SK-N-SH (cell line): ENCODE results near the gene MDM4. TPM values are rescaled to one million over a fixed set of nuclear protein-coding genes. Genes with fewer than 3 reads are reported as not detected.

Source experiments
- CTCF ChIA-PET: fragments of 300-600, 350-600 bp; formaldehyde crosslinking; extraction: SDS; loops from one replicate; lab custom pipeline; 2021; lab: Yijun Ruan, JAX
- POLR2A ChIA-PET: fragments of 350-600 bp; sonication (Branson Sonifier 250); formaldehyde crosslinking; extraction: SDS; loops from one replicate; lab custom pipeline; 2020; ENCODE audit warnings: antibody characterized with exemption, inconsistent platforms; lab: Yijun Ruan, JAX
- DNase-seq: peaks from one replicate; pipeline ENCODE4 v3.0.0; 2012
- H2AFZ ChIP-seq: fragments of 200-600 bp; sonication (generic); 2 replicates; pipeline ENCODE4 v1.8.1; 2016; ENCODE audit warnings: antibody characterized with exemption, mild to moderate bottlenecking, low read depth
- H3F3A ChIP-seq: fragments of 200-600 bp; sonication (generic); replicated peaks from 2 replicates; pipeline ENCODE3; 2016; ENCODE audit warnings: antibody characterized with exemption, mild to moderate bottlenecking; ENCODE audit not compliant: insufficient read depth
- H3K27ac ChIP-seq, 2 experiments: fragments of 200-500 bp in 1 of 2; fragments of 200-600 bp in 1 of 2; sonication (Bioruptor generic) in 1 of 2; sonication (generic), shearing (Covaris generic) in 1 of 2; 2 replicates each; pipeline versions ENCODE4 v1.5.1 to v1.6.1; 2014 to 2016; ENCODE audit warnings: low read depth in 2 of 2, inconsistent platforms in 1 of 2, low read length in 1 of 2, mild to moderate bottlenecking in 1 of 2, mixed read lengths in 1 of 2
- H3K27me3 ChIP-seq: fragments of 200-600 bp; sonication (generic), shearing (Covaris generic); 2 replicates; pipeline ENCODE4 v1.6.1; 2016; ENCODE audit warnings: mixed run types; ENCODE audit not compliant: insufficient read depth
- H3K36me3 ChIP-seq, 2 experiments: fragments of 200-500 bp in 1 of 2; fragments of 200-600 bp in 1 of 2; sonication (Bioruptor generic) in 1 of 2; sonication (generic) in 1 of 2; replicated peaks in 1 of 2; 2 replicates each; pipeline versions ENCODE3 to v1.5.1; 2014 to 2016; ENCODE audit warnings: low read length in 1 of 2, mild to moderate bottlenecking in 1 of 2; ENCODE audit not compliant: insufficient read depth in 2 of 2, control insufficient read depth in 1 of 2
- H3K4me1 ChIP-seq, 2 experiments: fragments of 200-500 bp in 1 of 2; fragments of 200-600 bp in 1 of 2; sonication (Bioruptor generic) in 1 of 2; sonication (generic), shearing (Covaris generic) in 1 of 2; 2 replicates each; pipeline versions ENCODE4 v1.5.1 to v1.6.1; 2014 to 2016; ENCODE audit warnings: low read depth in 1 of 2, low read length in 1 of 2, mixed run types in 1 of 2; ENCODE audit not compliant: insufficient read depth in 2 of 2, control insufficient read depth in 1 of 2
- H3K4me2 ChIP-seq: fragments of 200-600 bp; sonication (generic), shearing (Covaris generic); 2 replicates; pipeline ENCODE4 v1.6.1; 2017; ENCODE audit warnings: mixed run types
- H3K4me3 ChIP-seq, 2 experiments: fragments of 200-500 bp in 1 of 2; fragments of 200-600 bp in 1 of 2; sonication (Bioruptor generic) in 1 of 2; sonication (generic), shearing (Covaris generic) in 1 of 2; 2 replicates each; pipeline versions ENCODE4 v1.5.1 to v1.8.1; 2014 to 2016; ENCODE audit warnings: low read depth in 2 of 2, inconsistent platforms in 1 of 2, low read length in 1 of 2, mild to moderate bottlenecking in 1 of 2, mixed read lengths in 1 of 2, moderate library complexity in 1 of 2
- H3K79me2 ChIP-seq: fragments of 200-600 bp; sonication (generic); 2 replicates; pipeline ENCODE4 v1.8.1; 2017; ENCODE audit warnings: mild to moderate bottlenecking; ENCODE audit not compliant: insufficient read depth
- H3K9ac ChIP-seq: fragments of 200-600 bp; sonication (generic); 2 replicates; pipeline ENCODE4 v1.6.1; 2017; ENCODE audit warnings: mixed run types
- H3K9me2 ChIP-seq: fragments of 200-600 bp; sonication (generic); 2 replicates; pipeline ENCODE4 v1.6.1; 2017; ENCODE audit warnings: mixed run types
- H3K9me3 ChIP-seq: fragments of 200-600 bp; sonication (generic); 2 replicates; pipeline ENCODE4 v1.6.1; 2017; ENCODE audit warnings: mixed run types, mild to moderate bottlenecking, moderate library complexity
- H4K20me1 ChIP-seq: fragments of 200-600 bp; sonication (generic); 2 replicates; pipeline ENCODE4 v1.6.1; 2017; ENCODE audit warnings: mild to moderate bottlenecking, mixed run types; ENCODE audit not compliant: insufficient read depth
- CHD2 ChIP-seq: fragments of 150-350 bp; IDR thresholded peaks from 2 replicates; pipeline ENCODE4 v1.6.1; 2018; ENCODE audit warnings: low read length; ENCODE audit not compliant: partially characterized antibody
- ELF1 ChIP-seq: IDR thresholded peaks from 2 replicates; pipeline ENCODE4 v1.4.0; 2012
- FOXJ3 ChIP-seq: sonication (generic); formaldehyde crosslinking; IDR thresholded peaks from 2 replicates; pipeline ENCODE4 v1.5.1; 2020; ENCODE audit warnings: mild to moderate bottlenecking, missing genetic modification reagents
- GATA2 ChIP-seq: sonication (generic); formaldehyde crosslinking; IDR thresholded peaks from 2 replicates; pipeline ENCODE4 v1.5.0; 2020; ENCODE audit warnings: mild to moderate bottlenecking, missing genetic modification reagents
- MEF2A ChIP-seq: IDR thresholded peaks from 2 replicates; pipeline ENCODE4 v1.4.0; 2012; ENCODE audit warnings: low read depth, borderline replicate concordance
- NFIC ChIP-seq: IDR thresholded peaks from 2 replicates; pipeline ENCODE4 v1.4.0; 2012; ENCODE audit warnings: borderline replicate concordance
- NRF1 ChIP-seq: IDR thresholded peaks from 2 replicates; pipeline ENCODE4 v1.6.1; 2012; ENCODE audit warnings: low read depth, mild to moderate bottlenecking, low read length
- POLR2AphosphoS5 ChIP-seq: IDR thresholded peaks from 2 replicates; pipeline ENCODE4 v1.6.1; 2012; ENCODE audit warnings: low read depth, low read length
- RAD21 ChIP-seq: IDR thresholded peaks from 2 replicates; pipeline ENCODE4 v1.6.1; 2012; ENCODE audit warnings: mild to moderate bottlenecking, low read length
- RCOR1 ChIP-seq: fragments of 150-350 bp; IDR thresholded peaks from 2 replicates; pipeline ENCODE4 v1.6.1; 2017; ENCODE audit warnings: antibody characterized with exemption, low read length
- RFX5 ChIP-seq: IDR thresholded peaks from 2 replicates; pipeline ENCODE4 v1.6.1; 2012; ENCODE audit warnings: mild to moderate bottlenecking, improper control_type of control experiment, low read length
- RXRA ChIP-seq: IDR thresholded peaks from 2 replicates; pipeline ENCODE4 v1.4.0; 2012; ENCODE audit warnings: low read depth, mild to moderate bottlenecking, borderline replicate concordance
- SIN3A ChIP-seq: IDR thresholded peaks from 2 replicates; pipeline ENCODE4 v1.6.1; 2012; ENCODE audit warnings: low read depth, mild to moderate bottlenecking, low read length, moderate library complexity, borderline replicate concordance
- SMC3 ChIP-seq: IDR thresholded peaks from 2 replicates; pipeline ENCODE4 v1.6.1; 2012; ENCODE audit warnings: low read depth, low read length, improper control_type of control experiment
- TAF1 ChIP-seq: IDR thresholded peaks from 2 replicates; pipeline ENCODE4 v1.6.1; 2012; ENCODE audit warnings: low read depth, mild to moderate bottlenecking, low read length, moderate library complexity, borderline replicate concordance
- TEAD4 ChIP-seq: IDR thresholded peaks from 2 replicates; pipeline ENCODE4 v1.4.0; 2012; ENCODE audit warnings: mild to moderate bottlenecking, borderline replicate concordance; ENCODE audit not compliant: insufficient read depth
- YY1 ChIP-seq: IDR thresholded peaks from 2 replicates; pipeline ENCODE4 v1.4.0; 2012; ENCODE audit warnings: low read depth, mild to moderate bottlenecking
- WGBS: methylation state at CpG from one replicate; pipeline ENCODE4 v1.1.6; 2017; ENCODE audit warnings: low lambda C conversion rate; 5-methylcytosine and 5-hydroxymethylcytosine counted together
- polyA plus RNA-seq, 3 experiments: library from polyadenylated mRNA; depleted of rRNA; stranded (reverse); fragments of >200 nt; gene quantifications; 2 replicates each; pipeline ENCODE4 v1.2.3, GENCODE V29; 2012
- TF ChIP-seq, protein P1 (sequence below): fragments of 200-600 bp; sonication (generic); IDR thresholded peaks from 2 replicates; pipeline ENCODE4 v1.6.1; 2017; ENCODE audit warnings: antibody characterized with exemption, mild to moderate bottlenecking, moderate library complexity
- TF ChIP-seq, protein P2 (sequence below): IDR thresholded peaks from 2 replicates; pipeline ENCODE4; 2012
- TF ChIP-seq, protein P3 (sequence below): IDR thresholded peaks from 2 replicates; pipeline ENCODE4 v1.4.0; 2012; ENCODE audit warnings: low read depth, borderline replicate concordance
- TF ChIP-seq, protein P4 (sequence below): fragments of 150-350 bp; IDR thresholded peaks from 2 replicates; pipeline ENCODE4 v1.6.1; 2016; ENCODE audit warnings: mild to moderate bottlenecking, low read depth, low read length

The MDM4 gene
- polyA plus RNA-seq, 1 of the 3 experiments (the other 2 are of a cell fraction), result 6.2 TPM

DNA sequence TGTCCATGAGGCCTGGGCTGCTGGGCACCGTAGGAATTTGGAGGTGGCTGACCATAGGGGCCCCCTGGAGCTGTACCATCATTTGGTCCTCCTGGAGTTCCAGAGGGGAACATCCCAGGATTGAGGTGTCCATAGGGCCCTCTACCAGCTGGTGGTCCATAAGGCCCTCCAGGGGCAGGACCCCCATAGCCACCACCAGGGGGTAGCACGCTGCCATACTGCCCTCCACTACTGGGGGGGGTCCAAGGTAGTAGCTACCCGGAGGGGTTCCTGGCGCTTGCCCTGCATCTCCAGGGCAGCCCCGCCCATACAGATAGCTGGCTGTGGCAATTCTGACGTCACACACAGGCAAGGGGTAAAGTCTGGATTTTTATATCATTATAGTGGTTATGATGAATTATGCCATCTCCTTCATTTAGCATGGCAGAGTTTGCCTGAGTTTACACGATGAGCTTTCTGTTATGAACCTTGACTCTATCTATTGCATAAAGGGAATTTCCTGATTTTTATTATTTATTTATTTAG is 13.2 kb downstream of the MDM4 start:
- Histone ChIP-seq H3K9me3 (no peaks in the 10 kb centered on the region), H3K9ac (no peak overlapping the region), H3K4me1 (no peaks in the 10 kb centered on the region), H3K27ac (no peak overlapping the region), H3K27me3 (no peaks in the 10 kb centered on the region)
- ChIA-PET CTCF (interaction anchor here (0.6 to 5.1 kb wide), 7 partner anchors 22 to 412 kb away, joined by 3 to 26 read pairs (median 4); no protein-coding TSS in a partner anchor), POLR2A (interaction anchor here (1.5 to 2.0 kb wide), 2 partner anchors 12 to 13 kb away, joined by 4 to 8 read pairs; partner anchors contain the start of gene MDM4)
- TF ChIP-seq CHD2 (no peak), GATA2 (CRISPR knock-in tag) (no peak), RFX5 (no peak), SIN3A (no peak), RCOR1 (no peak), ELF1 (no peak)
- TF ChIP-seq, protein P1, sequence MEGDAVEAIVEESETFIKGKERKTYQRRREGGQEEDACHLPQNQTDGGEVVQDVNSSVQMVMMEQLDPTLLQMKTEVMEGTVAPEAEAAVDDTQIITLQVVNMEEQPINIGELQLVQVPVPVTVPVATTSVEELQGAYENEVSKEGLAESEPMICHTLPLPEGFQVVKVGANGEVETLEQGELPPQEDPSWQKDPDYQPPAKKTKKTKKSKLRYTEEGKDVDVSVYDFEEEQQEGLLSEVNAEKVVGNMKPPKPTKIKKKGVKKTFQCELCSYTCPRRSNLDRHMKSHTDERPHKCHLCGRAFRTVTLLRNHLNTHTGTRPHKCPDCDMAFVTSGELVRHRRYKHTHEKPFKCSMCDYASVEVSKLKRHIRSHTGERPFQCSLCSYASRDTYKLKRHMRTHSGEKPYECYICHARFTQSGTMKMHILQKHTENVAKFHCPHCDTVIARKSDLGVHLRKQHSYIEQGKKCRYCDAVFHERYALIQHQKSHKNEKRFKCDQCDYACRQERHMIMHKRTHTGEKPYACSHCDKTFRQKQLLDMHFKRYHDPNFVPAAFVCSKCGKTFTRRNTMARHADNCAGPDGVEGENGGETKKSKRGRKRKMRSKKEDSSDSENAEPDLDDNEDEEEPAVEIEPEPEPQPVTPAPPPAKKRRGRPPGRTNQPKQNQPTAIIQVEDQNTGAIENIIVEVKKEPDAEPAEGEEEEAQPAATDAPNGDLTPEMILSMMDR, result peak; percentile 26
- TF ChIP-seq, protein P2, sequence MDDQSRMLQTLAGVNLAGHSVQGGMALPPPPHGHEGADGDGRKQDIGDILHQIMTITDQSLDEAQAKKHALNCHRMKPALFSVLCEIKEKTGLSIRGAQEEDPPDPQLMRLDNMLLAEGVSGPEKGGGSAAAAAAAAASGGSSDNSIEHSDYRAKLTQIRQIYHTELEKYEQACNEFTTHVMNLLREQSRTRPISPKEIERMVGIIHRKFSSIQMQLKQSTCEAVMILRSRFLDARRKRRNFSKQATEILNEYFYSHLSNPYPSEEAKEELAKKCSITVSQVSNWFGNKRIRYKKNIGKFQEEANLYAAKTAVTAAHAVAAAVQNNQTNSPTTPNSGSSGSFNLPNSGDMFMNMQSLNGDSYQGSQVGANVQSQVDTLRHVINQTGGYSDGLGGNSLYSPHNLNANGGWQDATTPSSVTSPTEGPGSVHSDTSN, result no peak
- TF ChIP-seq, protein P3, sequence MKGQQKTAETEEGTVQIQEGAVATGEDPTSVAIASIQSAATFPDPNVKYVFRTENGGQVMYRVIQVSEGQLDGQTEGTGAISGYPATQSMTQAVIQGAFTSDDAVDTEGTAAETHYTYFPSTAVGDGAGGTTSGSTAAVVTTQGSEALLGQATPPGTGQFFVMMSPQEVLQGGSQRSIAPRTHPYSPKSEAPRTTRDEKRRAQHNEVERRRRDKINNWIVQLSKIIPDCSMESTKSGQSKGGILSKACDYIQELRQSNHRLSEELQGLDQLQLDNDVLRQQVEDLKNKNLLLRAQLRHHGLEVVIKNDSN, result no peak
- TF ChIP-seq, all 33 proteins: peak for 1
- no peak for DNase-seq
- Histone ChIP-seq H3F3A (peaks cover 6% of the 10 kb centered on the region), H4K20me1 (peaks cover 9% of the 10 kb centered on the region), H3K36me3 (peaks cover 75 to 85% of the 10 kb centered on the region in 2 experiments), H2AFZ (no peak overlapping the region), H3K9me2 (no peaks in the 10 kb centered on the region), H3K4me2 (no peak overlapping the region), H3K4me3 (no peak overlapping the region), H3K79me2 (peaks cover 24% of the 10 kb centered on the region)
- over 99% methylated on average over 6 of the region's 7 CpGs for WGBS

DNA sequence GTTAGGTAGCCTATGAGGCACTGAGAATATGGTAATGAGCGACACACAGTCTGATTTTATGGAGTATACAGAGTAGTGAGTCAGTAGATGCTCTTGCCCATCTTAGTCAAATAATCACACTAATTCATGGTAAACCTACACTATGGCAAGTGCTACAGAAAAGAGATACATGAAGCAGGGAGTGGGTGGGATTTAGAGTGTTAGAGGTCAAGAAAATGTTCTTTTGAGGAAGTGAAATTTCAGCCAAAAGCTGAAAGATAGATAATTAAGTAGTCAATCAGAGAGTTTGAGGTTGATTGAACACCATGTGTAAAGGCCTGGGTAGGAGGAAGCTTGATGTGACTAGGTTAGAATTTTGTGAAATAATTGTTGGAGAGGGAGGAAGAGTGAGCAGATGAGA is 14.7 kb downstream of the MDM4 start:
- 100% methylated on average over 1 of the region's 1 CpG for WGBS
- Histone ChIP-seq H3K4me3 (no peak overlapping the region), H3F3A (peaks cover 6% of the 10 kb centered on the region), H3K4me2 (no peak overlapping the region), H3K27me3 (no peaks in the 10 kb centered on the region), H2AFZ (no peak overlapping the region), H4K20me1 (peaks cover 6% of the 10 kb centered on the region), H3K9me3 (no peaks in the 10 kb centered on the region), H3K36me3 (peaks cover 68 to 82% of the 10 kb centered on the region in 2 experiments), H3K9me2 (no peaks in the 10 kb centered on the region), H3K4me1 (no peaks in the 10 kb centered on the region), H3K27ac (no peak overlapping the region), H3K9ac (no peak overlapping the region), H3K79me2 (peaks cover 17% of the 10 kb centered on the region; the same call in 1 of the 2 replicates)
- POLR2A ChIA-PET, result no interaction called here
- DNase-seq, result no peak
- CTCF ChIA-PET, result interaction anchor here (2.3 to 5.1 kb wide), 2 partner anchors 216 to 276 kb away, joined by 7 to 26 read pairs; no protein-coding TSS in a partner anchor
- TF ChIP-seq POLR2AphosphoS5, result no peak
- no peak for TF ChIP-seq NFIC
- TF ChIP-seq MEF2A, result no peak
- TF ChIP-seq, protein P4, sequence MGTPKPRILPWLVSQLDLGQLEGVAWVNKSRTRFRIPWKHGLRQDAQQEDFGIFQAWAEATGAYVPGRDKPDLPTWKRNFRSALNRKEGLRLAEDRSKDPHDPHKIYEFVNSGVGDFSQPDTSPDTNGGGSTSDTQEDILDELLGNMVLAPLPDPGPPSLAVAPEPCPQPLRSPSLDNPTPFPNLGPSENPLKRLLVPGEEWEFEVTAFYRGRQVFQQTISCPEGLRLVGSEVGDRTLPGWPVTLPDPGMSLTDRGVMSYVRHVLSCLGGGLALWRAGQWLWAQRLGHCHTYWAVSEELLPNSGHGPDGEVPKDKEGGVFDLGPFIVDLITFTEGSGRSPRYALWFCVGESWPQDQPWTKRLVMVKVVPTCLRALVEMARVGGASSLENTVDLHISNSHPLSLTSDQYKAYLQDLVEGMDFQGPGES, result no peak
- TF ChIP-seq YY1, result no peak
- TF ChIP-seq SMC3, result no peak
- TF ChIP-seq NRF1, result no peak
- no peak for TF ChIP-seq RAD21
- TF ChIP-seq FOXJ3 (CRISPR knock-in tag), result no peak
- TF ChIP-seq RFX5, result no peak
- no peak for TF ChIP-seq RXRA
- TF ChIP-seq TEAD4, result no peak
- no peak for TF ChIP-seq CHD2
- no peak for TF ChIP-seq TAF1
